ENCODE results near the gene ARSD.
"Not testable (repeated sequence)": the region's sequence is repeated elsewhere in the genome, so short reads cannot be mapped to it uniquely, and the experiment has no call there.

The ARSD gene

GRCh38 chrX:2933125-2933900 lies 4.2 kb upstream of the ARSD start:
- no peak for DNase-seq

- DNase-seq: no peak
Measured at GRCh38 chrX:2931612-2932011, 2.5 kb upstream of the ARSD start.

- DNase-seq: no peak
Measured at GRCh38 chrX:2931155-2931554, 2.0 kb upstream of the ARSD start.

- DNase-seq: peak; percentile 70
Measured at GRCh38 chrX:2928191-2928582, 952 bp downstream of the ARSD start.

GRCh38 chrX:2926664-2927275 lies 2.4 kb downstream of the ARSD start:
- DNase-seq: no peak

GRCh38 chrX:2926255-2926654 lies 2.9 kb downstream of the ARSD start:
- not testable (repeated sequence) for DNase-seq

- no peak for DNase-seq
Measured at GRCh38 chrX:2924151-2924550, 5.0 kb downstream of the ARSD start.

GRCh38 chrX:2921750-2922149 lies 7.4 kb downstream of the ARSD start:
- DNase-seq: no peak

- no peak for DNase-seq
Measured at GRCh38 chrX:2921193-2921592, 7.9 kb downstream of the ARSD start.

GRCh38 chrX:2917767-2918166 lies 11.4 kb downstream of the ARSD start:
- no peak for DNase-seq

GRCh38 chrX:2913118-2913517 lies 16.0 kb downstream of the ARSD start:
- DNase-seq: no peak

- DNase-seq: no peak
Measured at GRCh38 chrX:2910109-2910508, 19.0 kb downstream of the ARSD start.

GRCh38 chrX:2908125-2908685 lies 20.9 kb downstream of the ARSD start:
- DNase-seq: no peak

GRCh38 chrX:2907295-2907694 lies 21.8 kb downstream of the ARSD start:
- DNase-seq: no peak

GRCh38 chrX:2903366-2903765 lies 25.8 kb downstream of the ARSD start:
- DNase-seq: no peak

GRCh38 chrX:2902841-2903240 lies 26.3 kb downstream of the ARSD start:
- no peak for DNase-seq

GRCh38 chrX:2901367-2902036 lies 27.6 kb downstream of the ARSD start:
- no peak for DNase-seq

- no peak for DNase-seq
Measured at GRCh38 chrX:2898846-2899512, 30.2 kb downstream of the ARSD start.

- peak; percentile 10 for DNase-seq
Measured at GRCh38 chrX:2897690-2898623, 31.2 kb downstream of the ARSD start.

GRCh38 chrX:2897311-2897689 lies 31.8 kb downstream of the ARSD start:
- DNase-seq: no peak

GRCh38 chrX:2894885-2895292 lies 34.2 kb downstream of the ARSD start:
- peak; percentile 21 for DNase-seq

GRCh38 chrX:2892816-2893215 lies 36.3 kb downstream of the ARSD start:
- no peak for DNase-seq

All from fibroblast of upper back skin (primary cell).